Upper lobe of left lung (tissue), 4 donors: ENCODE data around the gene MYLK.

Experiments used
- POLR2AphosphoS5 ChIP-seq, 2 donors: sonication (generic); formaldehyde crosslinking; IDR thresholded peaks; one replicate each; pipeline ENCODE4 v1.5.1; 2017; ENCODE audit warnings: antibody characterized with exemption in 2 of 2
- TF ChIP-seq, protein P1 (sequence below), 6 experiments: fragments of 450-650 bp in 4 of 6; fragments of 200-600 bp in 2 of 6; sonication (generic) in 2 of 6; IDR thresholded peaks; one replicate each; pipeline ENCODE4 v1.5.1; 2016 to 2019; ENCODE audit warnings: antibody characterized with exemption in 6 of 6

- TF ChIP-seq, protein P1, sequence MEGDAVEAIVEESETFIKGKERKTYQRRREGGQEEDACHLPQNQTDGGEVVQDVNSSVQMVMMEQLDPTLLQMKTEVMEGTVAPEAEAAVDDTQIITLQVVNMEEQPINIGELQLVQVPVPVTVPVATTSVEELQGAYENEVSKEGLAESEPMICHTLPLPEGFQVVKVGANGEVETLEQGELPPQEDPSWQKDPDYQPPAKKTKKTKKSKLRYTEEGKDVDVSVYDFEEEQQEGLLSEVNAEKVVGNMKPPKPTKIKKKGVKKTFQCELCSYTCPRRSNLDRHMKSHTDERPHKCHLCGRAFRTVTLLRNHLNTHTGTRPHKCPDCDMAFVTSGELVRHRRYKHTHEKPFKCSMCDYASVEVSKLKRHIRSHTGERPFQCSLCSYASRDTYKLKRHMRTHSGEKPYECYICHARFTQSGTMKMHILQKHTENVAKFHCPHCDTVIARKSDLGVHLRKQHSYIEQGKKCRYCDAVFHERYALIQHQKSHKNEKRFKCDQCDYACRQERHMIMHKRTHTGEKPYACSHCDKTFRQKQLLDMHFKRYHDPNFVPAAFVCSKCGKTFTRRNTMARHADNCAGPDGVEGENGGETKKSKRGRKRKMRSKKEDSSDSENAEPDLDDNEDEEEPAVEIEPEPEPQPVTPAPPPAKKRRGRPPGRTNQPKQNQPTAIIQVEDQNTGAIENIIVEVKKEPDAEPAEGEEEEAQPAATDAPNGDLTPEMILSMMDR (IDR thresholded peaks at IDR 0.05): no peak
- no peak for TF ChIP-seq POLR2AphosphoS5 (IDR thresholded peaks at IDR 0.05)
These were observed 107.9 kb downstream of the MYLK start for GRCh38 chr3:123776071-123776782.
